Right lobe of liver (tissue), 6 donors: ENCODE data around the gene C6orf89. TPM values are rescaled to one million over a fixed set of nuclear protein-coding genes. Genes with fewer than 3 reads are reported as not detected.

Experiments used
- ATAC-seq, 4 donors: fragments of 200-7000 bp; cut with Tn5 transposase; one replicate each; pipeline ENCODE4 v1.9.1; 2020; ENCODE audit warnings: mild to moderate bottlenecking in 4 of 4, moderate library complexity in 4 of 4
- DNase-seq, 3 donors: peaks; one replicate each; pipeline ENCODE4 v3.0.0-alpha.2; 2020
- H3K27ac ChIP-seq, 3 donors: fragments of 200-600 bp; one replicate each; pipeline ENCODE4 v1.8.0; 2022
- H3K27me3 ChIP-seq, 2 donors: fragments of 200-600 bp; one replicate each; pipeline ENCODE4 v1.8.0; 2022
- H3K36me3 ChIP-seq, 4 donors: fragments of 200-600 bp; sonication (generic) in 1 of 4; one replicate each; pipeline versions ENCODE4 v1.5.1 to v1.8.0; 2017 to 2022; ENCODE audit warnings: control low read depth in 1 of 4
- H3K4me1 ChIP-seq, 4 donors: fragments of 200-600 bp; sonication (generic) in 1 of 4; one replicate each; pipeline versions ENCODE4 v1.5.1 to v1.8.0; 2017 to 2022; ENCODE audit warnings: control low read depth in 1 of 4
- H3K4me3 ChIP-seq, 3 donors: fragments of 200-600 bp; one replicate each; pipeline ENCODE4 v1.8.0; 2022
- H3K9me3 ChIP-seq, 4 donors: fragments of 200-600 bp; sonication (generic) in 1 of 4; one replicate each; pipeline versions ENCODE4 v1.5.1 to v1.8.0; 2017 to 2022; ENCODE audit warnings: control low read depth in 1 of 4
- CTCF ChIP-seq, 4 donors: fragments of 200-600 bp in 3 of 4; fragments of 450-650 bp in 1 of 4; IDR thresholded peaks; one replicate each; pipeline versions ENCODE4 v1.5.1 to v1.8.0; 2016 to 2022; ENCODE audit warnings: antibody characterized with exemption in 4 of 4, mild to moderate bottlenecking in 2 of 4
- POLR2A ChIP-seq: fragments of 450-650 bp; IDR thresholded peaks from one replicate; pipeline ENCODE4 v1.6.1; 2017; ENCODE audit warnings: antibody characterized with exemption, mild to moderate bottlenecking
- WGBS: methylation state at CpG from one replicate; pipeline ENCODE4 v1.1.6; 2018; ENCODE audit warnings: low coverage, low lambda C conversion rate; ENCODE audit not compliant: insufficient coverage; ENCODE audit errors: missing lambda C conversion rate; 5-methylcytosine and 5-hydroxymethylcytosine counted together
- intact Hi-C, 2 donors: fragments of 100-400 bp; cut with DNase I; formaldehyde crosslinking; loops; one replicate each; pipeline versions ENCODE4 v1.11.2 to v1.14.1; 2022
- total RNA-seq, 6 experiments: library from RNA; depleted of rRNA in 2 of 6; stranded (reverse); fragments of >200 nt in 2 of 6; fragmentation: NEBNext Ultra II Directional in 3 of 6; extraction: Animal tissue kit (Norgen Biotek cat#: 25700) in 3 of 6; gene quantifications; one replicate each; pipeline versions ENCODE4 v1.1.0 to v1.2.4, GENCODE V29; 2016 to 2023
- donor health status: DM: no; HTN: yes; CAD: no.
- donor health status: DM: no; HTN: no; CAD: no.
- donor health status: DM: no; HTN: no; CAD: no.
- donor health status: DM: no; HTN: yes; CAD: no.
- donor health status: DM: no; HTN: yes; CAD: no.

Gene C6orf89
- total RNA-seq, 6 experiments from 2014 or later, result 29.0 to 37.0 (median 32.1) TPM

DNA sequence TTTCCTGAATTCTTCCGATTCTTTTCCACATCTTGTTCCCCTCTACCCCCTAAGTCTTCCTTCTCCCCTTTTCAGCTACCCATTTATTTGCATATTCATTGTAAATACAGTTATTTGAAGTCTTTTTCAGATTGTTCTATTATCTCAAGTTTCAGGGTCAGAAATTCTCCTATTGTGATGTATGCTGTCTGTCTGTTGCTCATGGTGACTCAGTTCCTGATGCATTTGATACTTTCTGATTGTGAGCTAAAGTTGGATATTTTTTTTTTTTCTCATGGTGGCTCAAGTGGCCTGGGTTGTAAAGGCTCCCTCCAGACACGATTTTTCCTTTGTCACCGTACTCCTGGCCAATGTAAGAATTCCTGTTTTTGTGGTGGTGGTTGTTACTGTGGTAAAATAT is 63.9 kb downstream of the C6orf89 start:
- Histone ChIP-seq H3K27ac (no peak overlapping the region), H3K27me3 (no peaks in the 10 kb centered on the region), H3K4me3 (no peak overlapping the region), H3K36me3 (no peaks in the 10 kb centered on the region), H3K4me1 (no peaks in the 10 kb centered on the region), H3K9me3 (no peaks in the 10 kb centered on the region)
- intact Hi-C loops, result no loop called here
- ATAC-seq (no peak), DNase-seq (no peak)
- 69% methylated on average over 3 of the region's 3 CpGs for WGBS
- TF ChIP-seq POLR2A (no peak), CTCF (IDR thresholded peaks at IDR 0.05) (no peak)

- Histone ChIP-seq H3K9me3 (no peaks in the 10 kb centered on the region), H3K36me3 (no peaks in the 10 kb centered on the region), H3K27ac (no peak overlapping the region), H3K4me3 (no peak overlapping the region), H3K4me1 (no peaks in the 10 kb centered on the region), H3K27me3 (no peaks in the 10 kb centered on the region)
- no CpG with 5 or more reads among the region's 1 CpG for WGBS
- no peak for TF ChIP-seq POLR2A
- TF ChIP-seq CTCF (IDR thresholded peaks at IDR 0.05), result no peak
- no peak for DNase-seq
- intact Hi-C loops, result no loop called here
- no peak for ATAC-seq
These were observed 68.1 kb downstream of the C6orf89 start for GRCh38 chr6:36953931-36954261.

GRCh38 chr6:36954262-36954931 is 68.6 kb downstream of the C6orf89 start, which contains the start of gene PI16:
Gene PI16 (plus strand): TSS chr6:36954738. CDS start chr6:36954761, 23 bp downstream.
- TF ChIP-seq CTCF (IDR thresholded peaks at IDR 0.05), result no peak
- TF ChIP-seq POLR2A, result no peak
- 45% methylated on average over 4 of the region's 14 CpGs for WGBS
- Histone ChIP-seq H3K4me1 (no peaks in the 10 kb centered on the region), H3K27ac (no peak within 1 kb of the TSS), H3K36me3 (no peaks in the 10 kb centered on the region), H3K4me3 (no peak within 1 kb of the TSS), H3K27me3 (no peaks in the 10 kb centered on the region), H3K9me3 (no peaks in the 10 kb centered on the region)
- DNase-seq, result peak in 1 of 3 donors; percentile 31
- intact Hi-C loops, result no loop called here
- ATAC-seq, result no peak

GRCh38 chr6:36955136-36955535 is 69.4 kb downstream of the C6orf89 start:
- no peak for TF ChIP-seq CTCF (IDR thresholded peaks at IDR 0.05)
- TF ChIP-seq POLR2A, result no peak
- Histone ChIP-seq H3K36me3 (no peaks in the 10 kb centered on the region), H3K27me3 (no peaks in the 10 kb centered on the region), H3K4me1 (no peaks in the 10 kb centered on the region), H3K4me3 (no peak overlapping the region), H3K27ac (no peak overlapping the region), H3K9me3 (no peaks in the 10 kb centered on the region)
- WGBS, result 50% methylated on average over 5 of the region's 6 CpGs
- intact Hi-C loops, result no loop called here
- DNase-seq, result peak in 1 of 3 donors; percentile 26
- ATAC-seq, result no peak
